HG03066 (cell line): ENCODE measurements around the gene ARAP3.
"Not testable (repeated sequence)": the region's sequence is repeated elsewhere in the genome, so short reads cannot be mapped to it uniquely, and the experiment has no call there.

ENCODE experiments used
- ATAC-seq: cut with Tn5 transposase; IDR thresholded peaks from one replicate; pipeline ENCODE4 v1.9.1; 2021; ENCODE audit warnings: low read depth; ENCODE audit not compliant: unreplicated experiment

Gene ARAP3

DNA sequence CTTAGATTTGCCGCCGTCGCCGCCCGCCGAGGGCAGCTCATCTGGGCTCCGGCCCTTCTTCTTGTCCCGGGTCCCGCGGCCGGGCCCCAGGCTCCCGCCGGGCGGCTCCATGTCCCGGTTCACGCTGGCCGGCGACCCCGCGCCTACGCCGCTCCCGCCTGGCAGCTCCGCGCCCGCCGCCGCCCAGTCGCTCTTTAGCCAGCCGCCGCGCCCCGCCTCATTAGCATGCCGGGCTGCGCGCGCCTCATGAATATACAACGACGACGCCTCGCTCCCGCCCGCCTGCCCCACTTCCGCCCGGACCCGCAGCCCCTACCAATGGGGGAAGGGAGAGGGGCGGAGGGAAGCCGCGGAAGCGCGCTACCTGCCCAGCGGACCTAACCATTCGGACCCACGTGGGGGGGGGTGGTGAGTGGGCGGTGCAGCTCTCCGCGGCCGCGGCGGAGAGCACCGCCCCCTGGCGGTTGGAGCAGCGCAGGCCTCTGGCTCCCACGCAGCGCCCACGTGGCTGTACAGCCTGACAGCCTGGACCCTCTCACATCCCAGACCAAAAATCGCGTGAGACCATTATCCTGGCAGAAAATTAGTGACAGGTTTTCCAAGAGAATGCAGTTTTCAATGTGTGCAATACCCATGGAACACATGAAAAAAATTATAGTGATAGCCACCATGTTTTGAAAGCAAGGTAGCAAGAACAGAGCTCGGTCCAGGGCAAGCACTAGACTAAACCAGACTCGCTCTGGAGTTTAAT lies 63.1 kb downstream of the ARAP3 start, which contains the start of gene DIAPH1:
Gene DIAPH1 (minus strand): TSS at position 197 of the 751 bp plus-strand sequence. CDS start 86 bp downstream, at position 111.
- peak; percentile 86 for ATAC-seq

DNA sequence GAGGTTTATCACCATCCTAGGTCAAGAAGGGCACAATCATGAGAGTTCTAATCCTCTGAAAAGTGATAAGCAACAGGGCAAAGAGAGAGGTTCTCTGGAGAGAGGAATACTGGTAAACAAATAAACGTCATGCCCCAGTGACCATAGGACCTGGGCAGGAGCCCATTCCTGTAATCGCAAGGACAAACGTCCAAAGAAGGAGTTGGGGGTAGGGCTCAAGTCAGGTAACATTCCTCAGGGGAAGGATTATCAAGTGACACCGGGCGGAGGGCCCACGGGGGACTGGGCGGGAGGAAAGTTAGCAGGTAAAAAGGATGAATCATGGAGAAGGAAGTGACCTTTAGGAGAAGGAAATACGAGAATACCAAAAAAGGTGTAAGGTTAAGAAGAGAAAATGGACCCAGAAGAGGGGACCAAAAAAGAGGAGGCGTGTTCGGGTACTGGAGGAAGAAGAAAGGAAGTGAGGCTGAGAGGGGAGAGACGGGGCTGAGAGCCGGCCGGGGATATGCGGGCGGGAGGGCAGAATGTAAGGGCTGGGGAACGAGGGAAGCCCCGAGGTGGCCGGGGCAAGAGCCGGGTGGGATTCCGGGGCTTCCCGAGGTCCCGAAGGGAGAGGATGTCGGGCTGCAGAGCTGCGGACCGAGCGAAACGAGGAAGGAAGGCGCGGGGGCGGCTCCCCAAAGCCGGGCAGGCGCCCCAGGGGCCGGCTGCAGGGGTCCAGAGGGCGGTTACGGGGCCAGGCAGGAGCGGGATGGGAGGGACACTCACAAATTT lies 63.8 kb downstream of the ARAP3 start:
- peak; percentile 26 for ATAC-seq

DNA sequence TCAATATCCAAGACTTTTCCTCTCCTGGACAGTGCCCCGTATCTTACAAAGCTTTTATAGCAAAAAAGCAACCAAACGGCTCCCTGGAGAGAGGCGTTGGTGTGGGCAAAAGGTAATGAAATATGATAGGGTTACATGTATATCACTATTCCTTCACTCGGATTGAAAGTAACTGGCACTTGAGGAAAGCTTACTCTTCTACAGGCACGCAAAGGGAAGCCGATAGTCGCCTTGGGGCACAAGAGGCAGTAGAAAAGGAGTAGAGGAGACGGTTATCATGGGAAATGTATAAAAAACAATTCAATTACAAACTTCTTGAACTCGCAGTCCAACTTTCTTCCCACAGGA lies 64.4 kb downstream of the ARAP3 start:
- ATAC-seq = no peak

DNA sequence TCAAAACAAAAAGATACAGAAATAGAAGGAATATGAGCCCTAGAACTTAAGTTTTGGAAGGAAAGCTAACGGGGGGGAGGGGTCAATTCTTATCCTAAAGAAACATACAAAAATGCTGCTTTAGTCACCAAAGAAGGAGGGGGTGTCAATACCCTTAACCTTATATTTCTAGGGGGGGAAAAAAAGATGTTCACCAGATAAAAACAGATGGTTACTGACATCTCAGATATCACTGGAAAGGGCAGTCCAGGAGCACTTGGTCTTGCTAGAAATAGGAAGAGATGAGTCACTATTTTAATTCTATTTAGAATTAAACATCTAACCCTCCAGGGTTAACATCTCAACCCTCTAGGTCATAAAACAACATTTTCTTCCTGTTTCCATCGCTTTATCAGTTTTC lies 64.9 kb downstream of the ARAP3 start:
- no peak for ATAC-seq

DNA sequence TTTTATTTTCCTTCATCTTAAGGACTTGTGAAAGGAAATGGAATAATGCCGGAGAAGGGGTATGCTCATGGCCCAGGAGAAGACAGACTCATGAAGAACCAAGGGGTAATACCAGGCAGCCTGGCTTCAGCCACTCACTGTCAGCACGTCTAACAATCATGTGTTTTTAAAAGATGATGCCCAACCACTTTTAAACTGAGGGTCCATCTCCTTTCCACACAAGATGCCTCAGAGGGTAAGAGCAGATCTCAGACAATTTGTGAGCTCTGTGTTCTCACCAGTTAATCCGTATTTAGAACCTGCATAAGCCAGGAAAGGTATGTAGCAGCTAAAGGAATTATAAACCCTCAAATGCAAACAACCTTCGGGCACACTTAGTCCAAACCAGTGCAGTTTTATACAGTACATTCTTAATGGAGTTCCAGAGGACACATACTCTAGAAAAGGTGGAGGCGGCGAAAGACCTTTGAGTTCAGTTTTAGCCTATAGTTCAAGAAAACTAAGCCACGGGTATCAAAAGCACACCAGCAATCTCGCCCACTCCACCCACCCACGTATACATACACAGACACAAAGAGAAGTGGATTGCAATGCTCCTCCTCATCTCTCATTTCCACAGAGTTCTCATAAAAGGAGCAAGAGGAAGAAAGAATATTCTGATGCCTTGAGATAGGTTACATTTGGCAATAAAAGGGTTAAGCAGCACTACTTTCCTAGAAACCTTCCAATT lies 65.9 kb downstream of the ARAP3 start:
- ATAC-seq = no peak

DNA sequence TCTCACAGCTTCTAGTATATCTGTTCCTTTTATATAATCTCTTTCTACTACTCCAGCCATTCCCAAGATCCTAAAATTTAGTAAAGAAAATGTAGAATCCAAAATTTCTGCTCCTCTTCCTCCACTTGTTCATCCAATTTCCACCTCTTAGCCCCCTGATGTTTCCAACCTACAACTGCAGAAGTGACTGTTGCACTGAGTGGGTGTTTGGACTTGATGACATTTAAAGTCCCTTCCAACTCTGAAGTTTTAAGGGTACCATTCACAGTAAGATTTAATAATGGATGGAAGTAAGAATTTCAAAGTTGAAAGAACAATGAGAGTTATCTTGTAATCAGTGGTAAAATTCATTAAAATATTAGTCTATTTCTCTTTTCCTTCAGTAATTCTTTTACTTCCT lies 68.7 kb downstream of the ARAP3 start:
- no peak for ATAC-seq

DNA sequence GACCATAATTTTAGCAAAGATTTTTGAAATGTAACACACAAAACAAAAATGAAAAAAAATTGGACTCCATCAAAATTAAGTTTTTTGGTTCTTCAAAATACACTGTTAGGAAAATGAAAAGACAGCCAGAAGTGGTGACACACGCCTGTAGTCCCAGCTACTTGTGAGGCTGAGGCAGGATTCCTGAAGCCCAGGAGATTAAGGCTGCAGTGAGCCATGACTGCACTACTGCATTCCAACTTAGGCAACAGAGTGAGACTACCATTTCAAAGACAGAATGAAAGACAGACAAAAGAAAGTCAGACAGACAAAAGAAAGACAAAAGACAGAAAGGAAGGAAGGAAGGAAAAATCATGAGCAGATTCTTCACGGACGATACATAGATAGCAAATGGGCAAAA lies 70.7 kb downstream of the ARAP3 start:
- no peak for ATAC-seq

DNA sequence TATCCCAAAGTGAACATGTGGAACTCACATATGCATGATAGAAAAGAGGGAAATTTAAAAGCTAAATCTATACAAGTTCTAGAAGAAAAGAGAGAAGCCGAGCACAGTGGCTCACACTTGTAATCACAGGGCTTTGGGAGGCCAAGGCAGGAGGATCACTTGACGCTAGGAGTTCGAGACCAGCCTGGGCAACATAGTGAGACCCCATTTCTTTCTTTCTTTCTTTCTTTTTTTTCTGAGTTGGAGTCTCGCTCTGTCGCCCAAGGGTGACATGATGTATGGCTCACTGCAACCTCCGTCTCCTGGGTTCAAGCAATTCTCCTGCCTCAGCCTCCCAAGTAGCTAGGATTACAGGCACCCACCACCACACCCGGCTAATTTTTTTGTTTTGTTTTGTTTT lies 72.1 kb downstream of the ARAP3 start:
- ATAC-seq = not testable (repeated sequence)

DNA sequence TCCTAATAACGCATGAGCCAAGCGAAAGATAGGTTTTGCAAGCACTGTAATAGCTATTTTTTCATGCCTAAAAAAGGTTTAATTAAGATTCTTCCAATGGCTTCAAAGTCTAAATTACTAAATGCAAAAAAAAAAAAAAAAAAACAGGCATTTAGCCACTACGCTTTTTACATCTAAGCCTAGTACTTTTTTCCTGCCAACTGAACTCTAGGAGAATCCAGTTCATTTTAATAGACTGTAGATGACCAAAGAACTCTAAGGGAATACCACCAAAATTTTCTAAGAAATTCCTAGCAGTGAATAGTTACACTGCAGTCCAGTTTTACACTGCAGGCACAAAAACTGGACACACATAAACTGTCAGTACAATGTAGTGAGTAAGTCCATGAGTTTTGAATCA lies 73.0 kb downstream of the ARAP3 start:
- ATAC-seq = no peak

DNA sequence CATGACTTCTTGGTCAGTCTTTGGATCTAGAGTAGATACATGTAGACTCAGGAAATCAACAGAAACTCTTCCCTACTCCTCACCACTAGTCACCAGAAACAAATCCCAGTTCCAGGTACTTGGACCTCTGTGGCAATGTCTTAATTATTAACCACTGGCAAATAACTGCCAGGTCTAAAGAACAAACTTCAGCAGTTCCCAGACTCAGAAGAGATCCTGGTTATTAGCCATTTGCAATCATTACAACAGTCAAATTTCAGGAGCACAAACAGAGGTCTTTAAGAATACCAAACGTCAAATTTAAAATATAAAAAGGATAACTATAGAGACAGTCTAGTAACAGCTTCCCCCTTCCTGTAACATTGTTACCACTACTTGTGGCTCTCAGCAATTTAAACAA lies 73.5 kb downstream of the ARAP3 start:
- ATAC-seq = no peak

DNA sequence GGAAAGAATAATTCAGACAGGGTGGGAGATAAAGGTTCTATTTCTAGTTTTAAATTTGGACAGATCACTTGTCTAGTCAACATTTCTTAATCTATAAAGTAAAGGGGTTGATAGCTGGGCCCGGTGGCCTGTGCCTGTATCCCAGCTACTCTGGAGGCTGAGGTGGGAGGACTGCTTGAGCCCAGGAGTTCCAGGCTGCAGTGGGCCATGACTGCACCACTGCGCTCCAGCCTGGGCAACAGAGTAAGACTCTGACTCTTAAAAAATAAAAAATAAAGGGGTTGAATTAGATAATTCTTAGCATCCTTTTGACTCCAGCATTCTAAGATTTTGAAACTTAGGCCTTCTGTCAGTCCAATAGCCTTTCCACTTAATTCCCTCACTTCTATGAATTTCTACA lies 74.0 kb downstream of the ARAP3 start:
- no peak for ATAC-seq

DNA sequence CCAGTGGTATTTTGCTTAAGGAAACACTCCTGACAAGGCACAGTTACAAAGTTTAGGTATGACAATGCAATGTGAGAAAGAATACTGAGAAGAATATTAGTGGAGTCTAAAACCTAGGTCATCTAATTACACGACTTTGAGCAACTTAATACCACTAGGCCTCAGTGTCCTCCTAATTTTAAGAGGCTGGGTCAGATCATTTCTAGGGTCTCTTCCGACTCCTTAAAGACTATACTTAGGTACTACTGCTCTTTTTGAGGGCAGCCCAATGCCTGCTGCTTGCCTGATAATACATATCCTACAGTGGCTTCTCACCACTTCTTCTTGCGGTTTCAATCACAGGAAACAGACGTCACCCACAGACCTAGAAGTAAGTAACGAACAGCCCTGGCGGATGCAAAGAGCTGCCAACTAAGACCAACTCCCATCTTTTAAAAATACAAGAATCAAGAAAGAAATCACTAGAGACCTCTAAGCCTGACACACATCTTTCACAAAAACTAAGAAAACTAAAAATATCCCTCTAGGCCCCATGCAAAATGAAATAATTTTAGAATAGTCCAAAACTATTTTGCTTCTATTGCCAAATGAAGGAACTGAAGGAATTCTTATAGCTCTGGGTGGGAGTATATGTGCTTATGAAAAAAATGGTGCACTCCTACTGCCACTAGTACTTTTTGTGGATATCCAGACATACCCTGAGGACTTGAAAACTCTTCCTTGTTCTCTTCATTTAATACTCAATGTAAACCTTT lies 76.3 kb downstream of the ARAP3 start:
- peak; percentile 98 for ATAC-seq

DNA sequence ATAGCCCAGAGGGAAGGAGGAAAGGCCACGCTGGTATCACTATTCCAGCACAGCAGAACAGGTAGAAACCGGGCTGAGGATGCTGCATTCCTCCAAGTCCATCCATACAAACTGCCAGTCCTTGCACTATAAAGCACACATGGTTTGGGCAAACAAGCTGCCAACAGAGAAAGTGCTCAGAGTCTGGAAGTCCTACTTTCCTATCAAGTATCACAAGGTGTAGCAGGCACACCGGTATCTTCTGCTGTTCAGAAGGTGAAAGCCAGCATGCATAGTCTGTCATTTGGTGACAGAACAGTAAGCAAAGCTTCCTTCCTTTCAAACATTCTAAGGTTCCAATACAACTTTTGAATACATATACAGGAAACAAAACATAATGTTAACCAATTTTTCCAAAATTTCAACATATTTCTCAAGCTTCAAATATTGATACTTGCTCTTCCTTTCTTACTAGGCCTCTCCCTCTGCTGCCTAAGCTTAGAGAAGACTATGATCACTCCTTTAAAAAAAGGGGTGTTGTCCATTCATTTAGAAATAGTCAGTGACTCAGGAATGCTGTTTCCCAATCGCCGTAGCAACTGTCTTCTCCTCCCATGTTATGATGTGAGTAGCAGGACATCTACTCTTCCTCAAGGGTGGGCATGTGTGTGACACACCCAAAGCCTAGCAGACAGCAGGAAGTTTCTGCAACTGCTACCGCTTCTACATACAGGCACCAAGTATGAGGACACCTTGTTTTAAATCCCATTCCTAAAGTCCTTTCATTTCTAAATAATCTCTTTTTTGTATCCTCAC lies 77.9 kb downstream of the ARAP3 start:
- no peak for ATAC-seq
